Endometrium (tissue), 2 donors: ENCODE measurements around the gene SLC23A2.
"Not testable (repeated sequence)": the region's sequence is repeated elsewhere in the genome, so short reads cannot be mapped to it uniquely, and the experiment has no call there.

Experiments
- FAIRE-seq: peaks from 2 replicates; lab custom pipeline; 2012; peaks lifted over from hg19 to GRCh38; lab: Jason Lieb, UNC
- donor health status: control.
- donor health status: control.

SLC23A2 gene

GRCh38 chr20:5001174-5002076 is at the start of gene SLC23A2:
SLC23A2 (minus strand) TSS chr20:5001510; CDS start chr20:4932562, 68,948 bp downstream.
- FAIRE-seq: no peak

GRCh38 chr20:5046656-5047339 is 45.5 kb upstream of the SLC23A2 start:
- FAIRE-seq: no peak

GRCh38 chr20:5045906-5046305 is 44.6 kb upstream of the SLC23A2 start:
- no peak for FAIRE-seq

- FAIRE-seq: no peak
These were observed 42.8 kb upstream of the SLC23A2 start for GRCh38 chr20:5044075-5044620.

- no peak for FAIRE-seq
These were observed 40.1 kb upstream of the SLC23A2 start for GRCh38 chr20:5041433-5041832.

GRCh38 chr20:5040345-5040744 is 39.0 kb upstream of the SLC23A2 start:
- FAIRE-seq: no peak

- FAIRE-seq: no peak
These were observed 38.6 kb upstream of the SLC23A2 start for GRCh38 chr20:5039889-5040288.

GRCh38 chr20:5039255-5039657 is 37.9 kb upstream of the SLC23A2 start:
- no peak for FAIRE-seq

- no peak for FAIRE-seq
These were observed 35.5 kb upstream of the SLC23A2 start for GRCh38 chr20:5036828-5037227.

GRCh38 chr20:5035518-5035917 is 34.2 kb upstream of the SLC23A2 start:
- FAIRE-seq: not testable (repeated sequence)

GRCh38 chr20:5033566-5033965 is 32.3 kb upstream of the SLC23A2 start:
- FAIRE-seq: no peak

GRCh38 chr20:5031701-5032100 is 30.4 kb upstream of the SLC23A2 start:
- not testable (repeated sequence) for FAIRE-seq

GRCh38 chr20:5031206-5031557 is 29.9 kb upstream of the SLC23A2 start:
- FAIRE-seq: no peak

GRCh38 chr20:5030348-5031205 is 29.3 kb upstream of the SLC23A2 start:
- FAIRE-seq: no peak

- FAIRE-seq: not testable (repeated sequence)
These were observed 27.1 kb upstream of the SLC23A2 start for GRCh38 chr20:5028258-5029059.

GRCh38 chr20:5024982-5025381 is 23.7 kb upstream of the SLC23A2 start:
- FAIRE-seq: no peak

- no peak for FAIRE-seq
These were observed 22.8 kb upstream of the SLC23A2 start for GRCh38 chr20:5024103-5024502.

- FAIRE-seq: not testable (repeated sequence)
These were observed 21.9 kb upstream of the SLC23A2 start for GRCh38 chr20:5023171-5023570.

GRCh38 chr20:5020760-5021159 is 19.4 kb upstream of the SLC23A2 start:
- FAIRE-seq: no peak

- FAIRE-seq: no peak
These were observed 12.6 kb upstream of the SLC23A2 start for GRCh38 chr20:5013682-5014447.
